ENCODE results near the gene DNER.

DNER gene

DNA sequence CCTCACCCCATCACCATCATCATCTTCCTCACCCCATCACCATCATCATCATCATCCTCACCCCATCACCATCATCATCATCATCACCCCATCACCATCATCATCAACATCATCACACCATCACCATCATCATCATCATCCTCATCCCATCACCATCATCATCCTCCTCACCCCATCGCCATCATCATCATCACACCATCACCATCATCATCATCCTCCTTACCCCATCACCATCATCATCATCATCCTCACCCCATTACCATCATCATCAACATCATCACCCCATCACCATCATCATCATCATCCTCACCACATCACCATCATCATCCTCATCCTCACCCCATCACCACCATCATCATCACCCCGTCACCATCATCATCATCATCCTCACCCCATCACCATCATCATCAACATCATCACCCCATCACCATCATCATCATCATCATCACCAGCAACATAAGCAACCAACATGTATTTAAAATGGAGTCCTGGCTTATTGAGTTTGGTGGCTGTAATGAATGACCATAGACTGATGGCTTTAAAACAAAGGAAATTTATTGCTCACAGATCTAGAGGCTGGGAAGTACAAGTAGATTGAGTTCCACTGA lies 150.0 kb downstream of the DNER start:
- 62 to 98% methylated on average over 1 to 2 of the region's 2 CpGs for WGBS, 2 experiments (ENCODE audit: insufficient coverage in 2 of 2)
- no peaks in the 10 kb centered on the region for H3K36me3 ChIP-seq (ENCODE audit: control insufficient read depth, insufficient read depth, low read length)
- no peak overlapping the region for H3K27ac ChIP-seq (ENCODE audit: low read depth, low read length, severe bottlenecking)
- H3K4me3 ChIP-seq (ENCODE audit: extremely low read depth, insufficient read depth, low read length, poor library complexity, severe bottlenecking), result no peak overlapping the region
- no peaks in the 10 kb centered on the region for H3K4me1 ChIP-seq (ENCODE audit: control insufficient read depth, insufficient read depth, low read length, poor library complexity, severe bottlenecking)
- H3K9me3 ChIP-seq (ENCODE audit: control insufficient read depth, low read length), result peaks cover 4% of the 10 kb centered on the region

- 73 to 80% methylated on average over 5 of the region's 5 CpGs for WGBS, 2 experiments (ENCODE audit: insufficient coverage in 2 of 2)
- peaks cover 4% of the 10 kb centered on the region for H3K9me3 ChIP-seq (ENCODE audit: control insufficient read depth, low read length)
- H3K36me3 ChIP-seq (ENCODE audit: control insufficient read depth, insufficient read depth, low read length), result no peaks in the 10 kb centered on the region
- no peak overlapping the region for H3K27ac ChIP-seq (ENCODE audit: low read depth, low read length, severe bottlenecking)
- no peaks in the 10 kb centered on the region for H3K4me1 ChIP-seq (ENCODE audit: control insufficient read depth, insufficient read depth, low read length, poor library complexity, severe bottlenecking)
- no peak overlapping the region for H3K4me3 ChIP-seq (ENCODE audit: extremely low read depth, insufficient read depth, low read length, poor library complexity, severe bottlenecking)
Measured at GRCh38 chr2:229563388-229563787, 151.0 kb downstream of the DNER start.

- WGBS, 2 experiments (ENCODE audit: insufficient coverage in 2 of 2), result no CpG with 5 or more reads among the region's 1 CpG
- Histone ChIP-seq H3K36me3 (ENCODE audit: control insufficient read depth, insufficient read depth, low read length) (no peaks in the 10 kb centered on the region), H3K4me3 (ENCODE audit: extremely low read depth, insufficient read depth, low read length, poor library complexity, severe bottlenecking) (no peak overlapping the region), H3K27ac (ENCODE audit: low read depth, low read length, severe bottlenecking) (no peak overlapping the region), H3K9me3 (ENCODE audit: control insufficient read depth, low read length) (peaks cover 4% of the 10 kb centered on the region), H3K4me1 (ENCODE audit: control insufficient read depth, insufficient read depth, low read length, poor library complexity, severe bottlenecking) (no peaks in the 10 kb centered on the region)
Measured at GRCh38 chr2:229562472-229563127, 151.8 kb downstream of the DNER start.

GRCh38 chr2:229559986-229560385 lies 154.4 kb downstream of the DNER start:
- no peak overlapping the region for H3K4me3 ChIP-seq (ENCODE audit: extremely low read depth, insufficient read depth, low read length, poor library complexity, severe bottlenecking)
- H3K4me1 ChIP-seq (ENCODE audit: control insufficient read depth, insufficient read depth, low read length, poor library complexity, severe bottlenecking), result no peaks in the 10 kb centered on the region
- peaks cover 4% of the 10 kb centered on the region for H3K9me3 ChIP-seq (ENCODE audit: control insufficient read depth, low read length)
- WGBS, 2 experiments (ENCODE audit: insufficient coverage in 2 of 2), result no CpG with 5 or more reads among the region's 1 CpG
- no peak overlapping the region for H3K27ac ChIP-seq (ENCODE audit: low read depth, low read length, severe bottlenecking)
- no peaks in the 10 kb centered on the region for H3K36me3 ChIP-seq (ENCODE audit: control insufficient read depth, insufficient read depth, low read length)

GRCh38 chr2:229553091-229553490 lies 161.3 kb downstream of the DNER start:
- H3K4me1 ChIP-seq (ENCODE audit: control insufficient read depth, insufficient read depth, low read length, poor library complexity, severe bottlenecking), result no peaks in the 10 kb centered on the region
- H3K4me3 ChIP-seq (ENCODE audit: extremely low read depth, insufficient read depth, low read length, poor library complexity, severe bottlenecking), result no peak overlapping the region
- WGBS, 2 experiments (ENCODE audit: insufficient coverage in 2 of 2), result 88 to 92% methylated on average over 1 of the region's 1 CpG
- no peaks in the 10 kb centered on the region for H3K36me3 ChIP-seq (ENCODE audit: control insufficient read depth, insufficient read depth, low read length)
- H3K9me3 ChIP-seq (ENCODE audit: control insufficient read depth, low read length), result no peaks in the 10 kb centered on the region
- H3K27ac ChIP-seq (ENCODE audit: low read depth, low read length, severe bottlenecking), result no peak overlapping the region

- no peaks in the 10 kb centered on the region for H3K9me3 ChIP-seq (ENCODE audit: control insufficient read depth, low read length)
- H3K4me3 ChIP-seq (ENCODE audit: extremely low read depth, insufficient read depth, low read length, poor library complexity, severe bottlenecking), result no peak overlapping the region
- no peaks in the 10 kb centered on the region for H3K4me1 ChIP-seq (ENCODE audit: control insufficient read depth, insufficient read depth, low read length, poor library complexity, severe bottlenecking)
- 92 to 94% methylated on average over 10 to 11 of the region's 13 CpGs for WGBS, 2 experiments (ENCODE audit: insufficient coverage in 2 of 2)
- H3K27ac ChIP-seq (ENCODE audit: low read depth, low read length, severe bottlenecking), result no peak overlapping the region
- no peaks in the 10 kb centered on the region for H3K36me3 ChIP-seq (ENCODE audit: control insufficient read depth, insufficient read depth, low read length)
Measured at GRCh38 chr2:229543176-229543873, 171.0 kb downstream of the DNER start.

DNA sequence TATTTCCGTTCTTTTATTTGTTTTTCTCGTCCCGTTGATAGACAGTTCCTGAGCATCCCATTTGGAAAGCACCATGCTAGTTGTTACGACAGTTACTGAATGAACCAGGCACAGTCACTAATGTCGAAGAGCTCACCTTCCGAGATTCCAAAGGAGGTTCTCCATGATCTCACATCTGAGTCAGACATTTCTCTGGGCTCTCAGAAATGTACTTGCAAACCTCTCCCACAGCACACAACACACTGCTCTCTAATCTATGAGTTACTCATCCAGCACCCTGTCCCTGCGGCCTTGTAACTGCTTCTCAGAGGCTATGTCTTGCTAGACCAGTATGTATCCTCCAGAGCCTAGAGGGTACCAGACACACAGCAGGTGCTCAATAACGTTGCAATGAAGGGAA lies 174.7 kb downstream of the DNER start:
- no peaks in the 10 kb centered on the region for H3K4me1 ChIP-seq (ENCODE audit: control insufficient read depth, insufficient read depth, low read length, poor library complexity, severe bottlenecking)
- 91 to 97% methylated on average over 5 to 7 of the region's 8 CpGs for WGBS, 2 experiments (ENCODE audit: insufficient coverage in 2 of 2)
- H3K27ac ChIP-seq (ENCODE audit: low read depth, low read length, severe bottlenecking), result no peak overlapping the region
- H3K4me3 ChIP-seq (ENCODE audit: extremely low read depth, insufficient read depth, low read length, poor library complexity, severe bottlenecking), result no peak overlapping the region
- no peaks in the 10 kb centered on the region for H3K36me3 ChIP-seq (ENCODE audit: control insufficient read depth, insufficient read depth, low read length)
- H3K9me3 ChIP-seq (ENCODE audit: control insufficient read depth, low read length), result no peaks in the 10 kb centered on the region

DNA sequence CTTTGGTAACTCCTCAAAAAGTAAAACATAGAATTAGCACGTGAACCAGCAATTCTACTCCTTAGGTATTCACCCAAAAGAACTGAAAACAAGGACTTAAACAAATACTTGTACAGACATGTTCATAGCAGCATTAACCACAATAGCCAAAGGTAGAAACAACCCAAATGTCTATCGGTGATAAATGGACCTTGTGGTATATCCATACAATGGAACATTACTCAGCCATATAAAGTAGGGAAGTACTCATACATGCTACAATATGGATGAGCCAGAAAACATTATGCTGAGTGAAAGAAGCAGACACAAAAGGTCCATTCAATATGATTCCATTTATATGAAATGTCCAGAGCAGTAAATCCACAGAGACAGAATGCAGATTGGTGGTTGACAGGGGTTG lies 182.8 kb downstream of the DNER start:
- Histone ChIP-seq H3K27ac (ENCODE audit: low read depth, low read length, severe bottlenecking) (no peak overlapping the region), H3K4me1 (ENCODE audit: control insufficient read depth, insufficient read depth, low read length, poor library complexity, severe bottlenecking) (no peaks in the 10 kb centered on the region), H3K36me3 (ENCODE audit: control insufficient read depth, insufficient read depth, low read length) (no peaks in the 10 kb centered on the region), H3K4me3 (ENCODE audit: extremely low read depth, insufficient read depth, low read length, poor library complexity, severe bottlenecking) (no peak overlapping the region), H3K9me3 (ENCODE audit: control insufficient read depth, low read length) (no peaks in the 10 kb centered on the region)
- WGBS, 2 experiments (ENCODE audit: insufficient coverage in 2 of 2), result 75% methylated on average over 1 of the region's 2 CpGs; no CpG with 5 or more reads in 1 of the 2 experiments

GRCh38 chr2:229530434-229530833 lies 183.9 kb downstream of the DNER start:
- 89 to 91% methylated on average over 4 to 5 of the region's 6 CpGs for WGBS, 2 experiments (ENCODE audit: insufficient coverage in 2 of 2)
- H3K4me1 ChIP-seq (ENCODE audit: control insufficient read depth, insufficient read depth, low read length, poor library complexity, severe bottlenecking), result no peaks in the 10 kb centered on the region
- no peaks in the 10 kb centered on the region for H3K9me3 ChIP-seq (ENCODE audit: control insufficient read depth, low read length)
- H3K4me3 ChIP-seq (ENCODE audit: extremely low read depth, insufficient read depth, low read length, poor library complexity, severe bottlenecking), result no peak overlapping the region
- no peaks in the 10 kb centered on the region for H3K36me3 ChIP-seq (ENCODE audit: control insufficient read depth, insufficient read depth, low read length)
- H3K27ac ChIP-seq (ENCODE audit: low read depth, low read length, severe bottlenecking), result no peak overlapping the region

DNA sequence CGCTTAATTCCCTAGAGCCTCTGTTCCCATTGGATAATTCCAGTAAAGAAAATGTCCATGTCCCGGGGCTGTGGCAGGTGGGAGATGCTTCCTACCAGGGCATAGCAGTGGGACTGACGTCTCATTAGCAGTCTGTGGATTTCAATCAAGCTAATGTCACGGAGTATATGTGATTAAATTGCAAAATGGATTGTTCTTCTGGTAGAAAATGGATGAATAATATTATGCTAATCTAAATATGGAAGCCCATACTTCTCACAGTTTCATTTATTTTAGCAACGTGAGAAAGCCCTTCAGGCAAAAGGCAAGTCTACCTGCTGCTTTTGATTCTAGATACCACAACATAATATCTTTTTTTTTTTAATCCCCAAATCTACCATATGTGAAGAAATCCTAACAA lies 185.5 kb downstream of the DNER start:
- H3K36me3 ChIP-seq (ENCODE audit: control insufficient read depth, insufficient read depth, low read length), result no peaks in the 10 kb centered on the region
- H3K4me1 ChIP-seq (ENCODE audit: control insufficient read depth, insufficient read depth, low read length, poor library complexity, severe bottlenecking), result no peaks in the 10 kb centered on the region
- H3K9me3 ChIP-seq (ENCODE audit: control insufficient read depth, low read length), result no peaks in the 10 kb centered on the region
- 87 to 95% methylated on average over 2 to 3 of the region's 5 CpGs for WGBS, 2 experiments (ENCODE audit: insufficient coverage in 2 of 2)
- no peak overlapping the region for H3K4me3 ChIP-seq (ENCODE audit: extremely low read depth, insufficient read depth, low read length, poor library complexity, severe bottlenecking)
- no peak overlapping the region for H3K27ac ChIP-seq (ENCODE audit: low read depth, low read length, severe bottlenecking)

GRCh38 chr2:229526951-229527350 lies 187.4 kb downstream of the DNER start:
- H3K9me3 ChIP-seq (ENCODE audit: control insufficient read depth, low read length), result no peaks in the 10 kb centered on the region
- WGBS, 2 experiments (ENCODE audit: insufficient coverage in 2 of 2), result 90 to 98% methylated on average over 9 of the region's 10 CpGs
- no peaks in the 10 kb centered on the region for H3K4me1 ChIP-seq (ENCODE audit: control insufficient read depth, insufficient read depth, low read length, poor library complexity, severe bottlenecking)
- H3K27ac ChIP-seq (ENCODE audit: low read depth, low read length, severe bottlenecking), result no peak overlapping the region
- no peaks in the 10 kb centered on the region for H3K36me3 ChIP-seq (ENCODE audit: control insufficient read depth, insufficient read depth, low read length)
- no peak overlapping the region for H3K4me3 ChIP-seq (ENCODE audit: extremely low read depth, insufficient read depth, low read length, poor library complexity, severe bottlenecking)

Measured in mesodermal cell (in vitro differentiated cells).